ENCODE measurements around the gene NUB1. TPM values are rescaled to one million over a fixed set of nuclear protein-coding genes. Genes with fewer than 3 reads are reported as not detected.

NUB1 gene
- total RNA-seq, 1 experiment from 2014 or later, result 48.5 TPM

- Histone ChIP-seq H3T11ph (ENCODE audit: low read length) (no peak overlapping the region), H3K4me1 (ENCODE audit: insufficient read depth, low read length) (no peaks in the 10 kb centered on the region), H2AFZ (ENCODE audit: low read length) (no peak overlapping the region), H2AK5ac (ENCODE audit: insufficient read length, low read length) (no peak overlapping the region), H4K91ac (ENCODE audit: insufficient read length, low read depth, low read length) (no peak overlapping the region), H3K4ac (ENCODE audit: low read depth, low read length) (no peak overlapping the region), H2BK5ac (ENCODE audit: insufficient read length, low read length) (no peak overlapping the region), H4K5ac (ENCODE audit: insufficient read length, low read depth, low read length) (no peak overlapping the region), H2BK15ac (ENCODE audit: low read depth, low read length) (no peak overlapping the region), H3K27ac (ENCODE audit: insufficient read length, low read depth, low read length) (no peak overlapping the region), H4K8ac (replicated peaks; ENCODE audit: insufficient read length, low read depth, low read length) (no peak overlapping the region), H3K79me2 (ENCODE audit: insufficient read depth, low read length) (no peaks in the 10 kb centered on the region), H2BK120ac (ENCODE audit: low read depth, low read length, poor library complexity, severe bottlenecking) (no peak overlapping the region), H2BK20ac (ENCODE audit: low read depth, low read length, poor library complexity, severe bottlenecking) (no peak overlapping the region), H3K27me3 (ENCODE audit: insufficient read depth, low read length) (peaks cover 8% of the 10 kb centered on the region; the same call in 1 of the 2 replicates), H4K20me1 (ENCODE audit: control insufficient read depth, insufficient read depth, insufficient read length) (peaks cover 4% of the 10 kb centered on the region), H3K9ac (ENCODE audit: extremely low read depth, insufficient read length, low read length) (no peak overlapping the region), H2BK12ac (ENCODE audit: insufficient read length, low read depth, low read length) (no peak overlapping the region), H3K79me1 (ENCODE audit: insufficient read depth, low read depth, low read length, poor library complexity, severe bottlenecking) (no peaks in the 10 kb centered on the region), H3K56ac (ENCODE audit: insufficient read length, low read depth, low read length) (no peak overlapping the region), H3K23ac (ENCODE audit: insufficient read length, low read depth, low read length) (no peak overlapping the region), H3K23me2 (ENCODE audit: insufficient read length, low read depth, low read length, poor library complexity, severe bottlenecking) (peaks cover 15% of the 10 kb centered on the region), H3K4me2 (ENCODE audit: insufficient read depth, insufficient read length, low read length) (peak overlapping the region; percentile 67), H3K18ac (ENCODE audit: insufficient read length, low read depth, low read length) (no peak overlapping the region), H3K9me3 (ENCODE audit: control insufficient read depth, low read depth, low read length) (no peaks in the 10 kb centered on the region), H3K14ac (ENCODE audit: insufficient read depth, low read length) (peak overlapping the region; percentile 24; the same call in 1 of the 2 replicates)
- TF ChIP-seq CTCF (conservative IDR thresholded peaks at IDR 0.05), result no peak
- H3K27me3 Mint-ChIP-seq (ENCODE audit: low read depth), result peaks cover 34% of the 10 kb centered on the region
- no CpG with 5 or more reads among the region's 37 CpGs for WGBS (ENCODE audit: extremely low coverage, insufficient read length, low lambda C conversion rate)
- H3K36me3 Mint-ChIP-seq (ENCODE audit: insufficient read depth in 1 of 3, low read depth in 3 of 3), result peaks cover 8 to 23% (median 22%) of the 10 kb centered on the region in 3 experiments
- peak overlapping the region; percentile 57 to 79 for H3K4me3 Mint-ChIP-seq
- H3K9me3 Mint-ChIP-seq, result no peaks in the 10 kb centered on the region
- H3K27ac Mint-ChIP-seq, result no peak overlapping the region
- DNase-seq, result peak; percentile 34
- peaks cover 17 to 18% of the 10 kb centered on the region in 2 experiments for H3K4me1 Mint-ChIP-seq
Measured at GRCh38 chr7:151382079-151382885, 40.7 kb downstream of the NUB1 start.
